ENCODE data around the gene RHCE.
"Not testable (repeated sequence)": the region's sequence is repeated elsewhere in the genome, so short reads cannot be mapped to it uniquely, and the experiment has no call there.

RHCE gene

GRCh38 chr1:25420715-25421114 lies at the start of gene RHCE:
RHCE (minus strand) TSS chr1:25420825; CDS start chr1:25420786, 39 bp downstream.
- not testable (repeated sequence) for DNase-seq

- no peak for DNase-seq
Measured at GRCh38 chr1:25469177-25469576, 48.6 kb upstream of the RHCE start.

GRCh38 chr1:25468033-25468432 lies 47.4 kb upstream of the RHCE start:
- DNase-seq, result no peak

- no peak for DNase-seq
Measured at GRCh38 chr1:25467616-25468015, 47.0 kb upstream of the RHCE start.

- DNase-seq, result no peak
Measured at GRCh38 chr1:25467193-25467592, 46.6 kb upstream of the RHCE start.

- no peak for DNase-seq
Measured at GRCh38 chr1:25462732-25463131, 42.1 kb upstream of the RHCE start.

- DNase-seq, result no peak
Measured at GRCh38 chr1:25461849-25462248, 41.2 kb upstream of the RHCE start.

GRCh38 chr1:25460816-25461215 lies 40.2 kb upstream of the RHCE start:
- not testable (repeated sequence) for DNase-seq

- DNase-seq, result no peak
Measured at GRCh38 chr1:25460020-25460419, 39.4 kb upstream of the RHCE start.

GRCh38 chr1:25458541-25459298 lies 38.1 kb upstream of the RHCE start:
- DNase-seq, result no peak

- DNase-seq, result no peak
Measured at GRCh38 chr1:25456502-25456901, 35.9 kb upstream of the RHCE start.

GRCh38 chr1:25451908-25452307 lies 31.3 kb upstream of the RHCE start:
- no peak for DNase-seq

GRCh38 chr1:25450891-25451290 lies 30.3 kb upstream of the RHCE start:
- no peak for DNase-seq

- DNase-seq, result no peak
Measured at GRCh38 chr1:25447547-25447946, 26.9 kb upstream of the RHCE start.

GRCh38 chr1:25445993-25446538 lies 25.4 kb upstream of the RHCE start:
- no peak for DNase-seq

- DNase-seq, result not testable (repeated sequence)
Measured at GRCh38 chr1:25444604-25445003, 24.0 kb upstream of the RHCE start.

- DNase-seq, result no peak
Measured at GRCh38 chr1:25443030-25443699, 22.5 kb upstream of the RHCE start.

GRCh38 chr1:25442178-25442577 lies 21.6 kb upstream of the RHCE start:
- no peak for DNase-seq

GRCh38 chr1:25439287-25439686 lies 18.7 kb upstream of the RHCE start:
- no peak for DNase-seq

- DNase-seq, result no peak
Measured at GRCh38 chr1:25437672-25438071, 17.0 kb upstream of the RHCE start.

- no peak for DNase-seq
Measured at GRCh38 chr1:25435397-25436108, 14.9 kb upstream of the RHCE start.

GRCh38 chr1:25433389-25434186 lies 13.0 kb upstream of the RHCE start:
- DNase-seq, result no peak
